Esophagus muscularis mucosa (tissue), 2 donors: ENCODE measurements around the gene GLB1L.

ENCODE experiments used
- POLR2A ChIP-seq: fragments of 450-650 bp; IDR thresholded peaks from one replicate; pipeline ENCODE4 v1.6.1; 2017; ENCODE audit warnings: antibody characterized with exemption, moderate library complexity, mild to moderate bottlenecking, low read depth
- POLR2AphosphoS5 ChIP-seq, 2 donors: sonication (generic); formaldehyde crosslinking; IDR thresholded peaks; one replicate each; pipeline ENCODE4 v1.6.1; 2017; ENCODE audit warnings: antibody characterized with exemption in 2 of 2

- no peak for TF ChIP-seq POLR2AphosphoS5 (IDR thresholded peaks at IDR 0.05)
- no peak for TF ChIP-seq POLR2A
Measured at GRCh38 chr2:219197388-219197787, 47.9 kb downstream of the GLB1L start.
